ENCODE measurements around the gene HIPK1. TPM values are rescaled to one million over a fixed set of nuclear protein-coding genes. Genes with fewer than 3 reads are reported as not detected.

Gene HIPK1
- total RNA-seq, 1 donor from 2014 or later = 52.2 TPM

GRCh38 chr1:113983826-113984225 is 54.7 kb downstream of the HIPK1 start:
- TF ChIP-seq CTCF (IDR thresholded peaks at IDR 0.05; ENCODE audit: borderline replicate concordance) = no peak
- H3K36me3 ChIP-seq = no peaks in the 10 kb centered on the region
- intact Hi-C loops (cut with micrococcal nuclease) = no loop called here
- H3K4me1 ChIP-seq = peaks cover 41% of the 10 kb centered on the region
- DNase-seq = no peak
- no peaks in the 10 kb centered on the region for H3K9me3 ChIP-seq (replicated peaks)
- no peak overlapping the region for H3K4me3 ChIP-seq
- peak overlapping the region; percentile 76 for H3K27ac ChIP-seq (replicated peaks)
- H3K27me3 ChIP-seq (ENCODE audit: low read depth) = no peaks in the 10 kb centered on the region

- H3K27ac ChIP-seq (replicated peaks) = peak overlapping the region; percentile 76
- DNase-seq = no peak
- H3K4me3 ChIP-seq = no peak overlapping the region
- no peaks in the 10 kb centered on the region for H3K27me3 ChIP-seq (ENCODE audit: low read depth)
- TF ChIP-seq CTCF (IDR thresholded peaks at IDR 0.05; ENCODE audit: borderline replicate concordance) = no peak
- intact Hi-C loops (cut with micrococcal nuclease) = no loop called here
- no peaks in the 10 kb centered on the region for H3K36me3 ChIP-seq
- H3K4me1 ChIP-seq = peaks cover 36% of the 10 kb centered on the region
- H3K9me3 ChIP-seq (replicated peaks) = no peaks in the 10 kb centered on the region
These were observed 55.6 kb downstream of the HIPK1 start for GRCh38 chr1:113984710-113985109.

GRCh38 chr1:113986802-113987201 is 57.7 kb downstream of the HIPK1 start:
- no peak for TF ChIP-seq CTCF (IDR thresholded peaks at IDR 0.05; ENCODE audit: borderline replicate concordance)
- intact Hi-C loops (cut with micrococcal nuclease) = no loop called here
- no peaks in the 10 kb centered on the region for H3K36me3 ChIP-seq
- peaks cover 25% of the 10 kb centered on the region for H3K4me1 ChIP-seq
- no peaks in the 10 kb centered on the region for H3K27me3 ChIP-seq (ENCODE audit: low read depth)
- DNase-seq = no peak
- H3K4me3 ChIP-seq = no peak overlapping the region
- H3K9me3 ChIP-seq (replicated peaks) = no peaks in the 10 kb centered on the region
- H3K27ac ChIP-seq (replicated peaks) = no peak overlapping the region

- intact Hi-C loops (cut with micrococcal nuclease) = no loop called here
- no peaks in the 10 kb centered on the region for H3K27me3 ChIP-seq (ENCODE audit: low read depth)
- no peaks in the 10 kb centered on the region for H3K9me3 ChIP-seq (replicated peaks)
- no peak overlapping the region for H3K27ac ChIP-seq (replicated peaks)
- no peak overlapping the region for H3K4me3 ChIP-seq
- H3K4me1 ChIP-seq = peaks cover 24% of the 10 kb centered on the region
- no peak for TF ChIP-seq CTCF (IDR thresholded peaks at IDR 0.05; ENCODE audit: borderline replicate concordance)
- no peaks in the 10 kb centered on the region for H3K36me3 ChIP-seq
- DNase-seq = no peak
These were observed 58.1 kb downstream of the HIPK1 start for GRCh38 chr1:113987259-113987658.

GRCh38 chr1:113990530-113990929 is 61.4 kb downstream of the HIPK1 start:
- H3K27me3 ChIP-seq (ENCODE audit: low read depth) = no peaks in the 10 kb centered on the region
- DNase-seq = no peak
- H3K9me3 ChIP-seq (replicated peaks) = peaks cover 18% of the 10 kb centered on the region
- H3K27ac ChIP-seq (replicated peaks) = no peak overlapping the region
- H3K4me1 ChIP-seq = no peaks in the 10 kb centered on the region
- H3K36me3 ChIP-seq = no peaks in the 10 kb centered on the region
- no peak for TF ChIP-seq CTCF (IDR thresholded peaks at IDR 0.05; ENCODE audit: borderline replicate concordance)
- H3K4me3 ChIP-seq = no peak overlapping the region
- intact Hi-C loops (cut with micrococcal nuclease) = no loop called here

GRCh38 chr1:113990961-113991360 is 61.8 kb downstream of the HIPK1 start:
- Histone ChIP-seq H3K4me3 (no peak overlapping the region), H3K27me3 (ENCODE audit: low read depth) (no peaks in the 10 kb centered on the region), H3K27ac (replicated peaks) (no peak overlapping the region), H3K9me3 (replicated peaks) (peaks cover 22% of the 10 kb centered on the region), H3K4me1 (no peaks in the 10 kb centered on the region), H3K36me3 (no peaks in the 10 kb centered on the region)
- no peak for DNase-seq
- intact Hi-C loops (cut with micrococcal nuclease) = no loop called here
- no peak for TF ChIP-seq CTCF (IDR thresholded peaks at IDR 0.05; ENCODE audit: borderline replicate concordance)
